Activated T-helper 9 cell treated with anti-CD3 and anti-CD28 coated beads, Interleukin-2, amount 50 U/mL, for 16 hours (primary cell): ENCODE measurements around the gene E4F1.
"Not testable (repeated sequence)": the region's sequence is repeated elsewhere in the genome, so short reads cannot be mapped to it uniquely, and the experiment has no call there.

ENCODE experiments used
- DNase-seq: peaks from one replicate; pipeline ENCODE4 v3.0.0-alpha.2; 2020; ENCODE audit warnings: low read depth

Gene E4F1

DNA sequence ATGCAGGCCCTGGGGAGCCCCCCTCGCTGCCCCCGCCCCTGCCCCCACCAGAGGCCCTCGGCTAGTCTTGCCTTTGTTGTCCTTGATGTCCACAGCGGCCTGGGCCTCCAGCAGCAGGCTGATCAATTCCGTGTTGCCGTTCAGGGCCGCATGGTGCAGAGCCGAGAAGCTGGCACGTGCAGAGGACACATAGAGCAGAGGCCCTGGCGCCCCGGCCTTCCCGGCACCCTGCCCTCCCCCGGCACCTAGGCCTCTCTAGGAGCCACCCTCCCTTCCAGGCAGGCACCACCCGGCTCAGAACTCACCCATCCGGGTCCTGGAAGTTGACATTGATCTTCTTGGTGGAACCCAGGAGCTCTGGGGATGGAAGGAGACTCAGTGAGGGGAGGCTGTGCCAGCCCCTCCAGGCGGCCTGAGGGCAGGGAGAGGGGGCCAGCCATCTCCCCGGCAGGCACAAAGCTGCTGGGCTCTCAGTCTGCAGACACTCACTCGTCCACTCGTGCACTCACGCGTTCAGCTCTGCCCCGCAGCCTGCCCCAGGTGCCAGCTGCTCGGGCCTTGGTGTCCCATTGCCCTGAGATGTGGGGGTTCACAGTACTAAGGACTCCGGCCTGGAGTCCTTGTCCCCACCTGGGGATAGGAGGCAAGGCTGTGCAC, 33.3 kb upstream of the E4F1 start:
- DNase-seq = no peak

DNA sequence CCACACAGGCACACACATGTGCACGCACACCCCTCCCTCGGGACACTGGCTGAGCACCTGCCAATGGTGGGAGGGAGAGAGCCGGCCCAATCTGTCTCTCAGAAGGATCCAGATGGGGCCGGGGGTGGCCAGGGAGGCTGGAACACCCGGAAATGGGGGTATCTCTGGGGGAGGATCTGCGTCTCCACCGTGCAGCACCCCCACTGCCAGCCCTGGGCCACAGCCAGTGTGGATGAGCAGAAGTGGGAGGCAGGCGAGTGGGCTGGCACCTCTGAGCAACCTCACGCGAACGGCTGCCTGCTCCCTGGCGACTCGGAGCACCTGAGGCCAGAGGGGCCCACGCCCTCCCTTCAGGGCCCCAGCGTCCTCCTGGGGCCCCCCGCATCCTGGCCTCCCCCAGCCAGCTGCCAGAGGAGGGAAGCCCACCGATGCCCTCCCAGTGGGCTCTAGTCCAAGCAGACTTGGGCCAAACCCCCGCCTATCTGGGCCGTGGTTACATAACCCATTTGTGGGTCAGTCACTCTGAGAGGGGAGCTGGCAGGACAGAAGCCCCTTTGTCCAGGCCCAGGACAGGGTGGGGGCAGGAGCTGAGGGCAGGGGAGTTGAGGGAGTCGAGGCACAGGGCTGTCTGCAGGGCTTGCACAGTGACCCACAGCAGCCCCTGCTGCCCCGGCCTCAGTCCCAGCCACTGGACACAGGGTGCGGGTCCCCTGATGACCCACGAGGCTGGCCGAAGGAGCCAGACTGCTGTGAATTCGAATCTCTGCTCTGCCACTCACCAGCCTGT, 32.5 kb upstream of the E4F1 start:
- DNase-seq = no peak

DNA sequence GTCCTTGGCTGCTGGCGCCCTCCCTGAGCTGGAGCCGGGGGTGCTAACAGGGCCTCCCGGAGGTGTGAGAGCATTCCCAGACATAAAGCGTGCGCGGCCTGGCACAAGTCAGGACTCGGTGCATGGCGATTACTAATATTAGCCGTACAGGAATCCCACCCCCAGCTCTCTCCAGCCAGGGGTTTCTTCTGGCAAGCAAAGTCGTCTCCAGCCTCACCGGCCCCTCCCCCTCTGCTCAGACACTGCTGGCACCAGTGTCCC, 32.0 kb upstream of the E4F1 start:
- no peak for DNase-seq

DNA sequence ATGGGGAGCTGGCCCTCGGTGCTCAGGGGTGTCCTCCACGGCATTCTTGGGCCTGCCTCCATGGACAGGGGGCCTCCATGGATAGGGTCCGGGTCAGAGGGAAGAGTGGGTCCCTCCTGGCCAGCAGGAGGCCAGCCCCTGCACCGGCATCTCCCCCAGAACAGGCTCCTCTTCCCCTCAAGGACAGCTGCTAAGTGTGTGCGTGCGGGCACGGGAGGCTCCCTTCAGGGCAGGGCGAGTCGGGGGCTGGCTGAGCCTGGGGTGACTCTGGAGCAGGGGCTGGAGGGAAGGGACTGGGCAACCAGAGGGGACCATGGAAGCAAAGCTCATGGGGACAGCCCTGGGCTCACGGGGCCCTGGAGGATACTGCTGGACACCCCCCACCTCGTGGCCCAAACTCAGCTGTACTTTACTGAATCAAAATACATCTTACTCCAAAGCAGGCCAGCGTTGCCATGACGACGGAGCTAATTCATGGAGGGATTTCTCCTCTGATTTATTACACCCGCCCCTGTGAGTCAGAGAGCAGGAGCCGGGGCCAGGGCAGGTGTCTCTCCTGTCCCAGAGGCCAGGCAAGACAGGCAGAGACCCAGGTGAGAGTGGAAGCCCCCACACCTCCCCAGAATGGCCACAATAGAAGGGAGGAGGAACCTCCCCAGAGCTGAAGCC, 29.1 kb upstream of the E4F1 start:
- DNase-seq = no peak

DNA sequence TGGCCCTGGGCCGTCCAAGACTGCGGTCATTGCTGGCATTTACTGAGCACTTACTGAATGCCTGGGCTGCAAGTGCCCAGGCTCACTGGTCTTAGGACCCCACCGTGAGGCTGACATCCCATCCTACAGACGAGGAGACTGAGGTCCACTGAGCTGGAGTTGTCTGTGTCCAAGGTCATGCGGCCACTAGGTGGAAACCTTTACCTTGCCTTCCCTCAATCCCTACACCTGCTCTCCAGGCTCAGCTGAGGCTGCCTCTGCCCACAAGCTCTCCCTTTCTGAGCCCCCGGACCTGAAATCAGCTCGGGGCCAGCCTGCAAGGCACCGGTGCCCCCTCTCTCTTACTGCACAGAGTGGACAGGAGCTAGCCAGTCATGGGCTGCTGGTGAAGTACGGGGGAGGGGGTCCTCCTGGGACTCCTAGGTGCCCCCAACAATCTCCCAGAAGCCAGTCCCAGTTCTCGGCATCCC, 28.5 kb upstream of the E4F1 start:
- peak; percentile 26 for DNase-seq

DNA sequence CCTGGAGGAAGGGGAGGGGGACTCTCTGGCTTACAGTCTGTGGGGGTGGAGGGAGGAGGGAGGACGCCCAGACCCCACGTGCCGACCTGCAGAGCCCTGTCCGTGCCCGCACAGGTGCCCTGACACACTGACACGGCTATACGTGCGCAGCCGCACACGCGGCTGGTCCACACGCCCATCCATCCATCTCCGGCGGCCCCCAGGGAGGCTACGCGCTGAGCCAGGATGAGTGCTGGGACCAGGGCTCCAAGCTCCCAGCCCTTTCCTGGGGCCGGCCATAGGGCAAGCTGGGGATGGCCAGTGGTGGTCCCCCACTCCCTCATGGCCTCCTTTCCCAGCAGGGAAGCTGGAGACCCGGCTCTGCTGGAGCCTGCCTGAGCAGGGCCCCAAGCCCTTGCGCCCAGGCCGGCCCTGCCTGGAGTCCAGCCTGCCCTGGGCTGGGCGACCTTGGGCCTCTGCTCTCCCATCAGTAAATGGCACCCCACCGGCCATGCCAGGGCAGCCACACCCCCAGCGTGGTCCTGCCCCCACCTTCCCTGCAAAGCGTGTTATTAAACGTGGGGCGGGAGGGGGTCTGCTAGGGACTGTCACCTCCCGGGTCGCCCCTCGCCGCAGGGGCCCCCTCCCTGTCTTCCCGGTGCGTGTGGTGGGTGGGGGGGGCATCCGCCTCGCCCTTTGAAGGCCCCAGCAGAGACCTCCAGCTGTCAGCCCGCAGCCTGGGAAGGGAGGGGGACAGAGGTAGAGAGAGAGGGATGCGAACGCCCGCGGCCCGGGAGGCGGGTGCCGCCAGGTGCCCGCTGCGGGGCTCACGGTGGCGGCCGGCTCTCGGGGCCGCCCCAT, 27.8 kb upstream of the E4F1 start:
- no peak for DNase-seq

DNA sequence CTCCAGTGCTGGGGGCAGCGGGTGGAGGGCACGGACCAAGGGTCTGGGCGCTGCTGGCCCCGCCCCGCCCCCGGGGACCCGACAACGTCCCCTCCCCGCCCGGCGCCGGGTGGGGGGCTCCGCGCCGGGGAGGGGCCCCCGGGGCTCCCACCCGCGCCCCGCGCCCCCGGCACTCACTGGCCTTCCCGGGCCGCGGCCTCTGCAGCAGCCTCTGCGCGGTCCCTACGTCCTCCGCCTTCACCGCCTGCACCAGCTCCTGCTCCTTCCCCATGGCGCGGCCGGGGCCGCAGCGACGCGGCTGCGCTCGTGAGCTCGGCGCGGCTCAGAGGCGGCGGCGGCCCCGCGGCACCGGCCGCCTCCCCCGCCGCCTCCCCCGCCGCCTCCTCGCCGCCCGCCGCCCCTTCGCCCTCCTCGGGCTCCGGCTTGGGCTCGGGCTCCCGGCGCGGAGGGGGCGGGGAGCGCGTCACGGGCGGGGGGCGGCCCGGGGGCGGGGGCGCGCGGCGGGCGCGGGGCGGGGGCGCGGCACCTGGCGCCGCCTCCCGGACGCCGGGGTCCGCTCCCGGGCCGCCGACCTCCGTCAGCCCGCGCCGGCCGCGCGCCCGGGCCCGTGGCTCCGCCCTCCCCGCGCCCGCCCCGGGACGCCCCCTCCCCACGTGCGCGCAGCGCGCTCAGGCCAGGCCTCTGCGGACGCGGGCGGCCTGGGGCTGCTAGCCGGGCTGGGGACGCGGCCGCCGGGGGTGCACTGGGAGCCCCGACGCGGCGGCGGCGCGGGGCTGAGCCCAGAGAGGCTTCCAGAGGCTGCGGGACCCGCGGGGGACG, 27.0 kb upstream of the E4F1 start, which contains the start of gene CASKIN1:
Gene CASKIN1 (minus strand): TSS at position 444 of the 819 bp plus-strand sequence. CDS start 173 bp downstream, at position 271.
- no peak for DNase-seq

DNA sequence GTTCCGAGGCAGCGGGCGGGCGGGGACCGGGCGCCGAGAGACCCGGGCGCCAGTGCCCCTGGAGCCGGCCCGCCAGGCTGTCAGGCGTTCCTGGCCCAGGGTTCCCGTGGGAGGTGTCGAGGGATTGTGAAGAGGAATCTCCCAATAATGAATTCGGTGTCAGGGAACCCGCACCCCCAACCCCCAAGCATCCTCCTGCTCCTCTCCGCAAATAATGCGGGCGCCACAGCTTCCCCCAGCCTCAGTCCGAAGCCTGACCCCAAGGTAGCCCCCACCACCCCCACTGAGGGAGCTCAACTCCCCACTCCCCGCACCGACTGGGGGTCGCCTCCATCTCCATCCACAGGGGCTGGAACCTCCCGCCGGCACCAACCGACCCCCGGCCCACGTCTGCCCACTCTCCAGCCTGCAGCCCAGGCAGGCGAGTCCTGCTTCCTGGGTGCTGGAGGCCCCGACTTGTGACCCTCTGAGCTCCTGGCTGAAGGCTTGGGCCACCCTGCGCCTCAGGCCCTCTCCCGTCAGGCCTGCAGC, 26.3 kb upstream of the E4F1 start:
- no peak for DNase-seq

- no peak for DNase-seq
Measured at GRCh38 chr16:2197765-2198164, 25.6 kb upstream of the E4F1 start.

GRCh38 chr16:2198283-2198682, 25.1 kb upstream of the E4F1 start:
- DNase-seq = no peak

GRCh38 chr16:2199095-2199494, 24.3 kb upstream of the E4F1 start:
- DNase-seq = no peak

DNA sequence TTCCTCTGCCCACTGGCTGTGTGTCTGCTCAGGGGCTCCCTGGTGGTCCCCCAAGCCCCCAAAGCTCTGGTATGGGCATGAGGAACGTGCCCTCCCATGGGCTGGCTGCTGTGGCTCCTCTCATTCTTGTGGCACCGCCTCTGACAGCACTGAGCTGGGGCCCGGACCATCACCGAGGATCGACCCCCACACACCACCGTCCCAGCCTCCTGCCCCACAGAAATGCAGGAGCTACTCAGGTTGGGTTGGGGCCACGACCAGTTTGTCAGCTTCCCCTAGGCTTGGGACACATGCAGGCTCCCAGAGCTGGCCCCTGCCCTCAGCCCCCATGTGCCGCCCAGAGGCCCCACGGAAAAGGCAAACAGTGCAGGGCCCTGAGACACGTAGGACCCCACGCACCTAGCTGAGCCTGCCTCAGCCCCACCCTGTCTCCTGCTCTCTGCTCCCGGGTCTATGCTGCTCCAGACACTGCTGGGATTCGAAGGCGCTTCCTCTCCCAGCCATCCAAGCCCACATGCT, 23.7 kb upstream of the E4F1 start:
- no peak for DNase-seq

GRCh38 chr16:2200313-2200712, 23.1 kb upstream of the E4F1 start:
- no peak for DNase-seq

- not testable (repeated sequence) for DNase-seq
Measured at GRCh38 chr16:2203119-2203688, 20.2 kb upstream of the E4F1 start.

DNA sequence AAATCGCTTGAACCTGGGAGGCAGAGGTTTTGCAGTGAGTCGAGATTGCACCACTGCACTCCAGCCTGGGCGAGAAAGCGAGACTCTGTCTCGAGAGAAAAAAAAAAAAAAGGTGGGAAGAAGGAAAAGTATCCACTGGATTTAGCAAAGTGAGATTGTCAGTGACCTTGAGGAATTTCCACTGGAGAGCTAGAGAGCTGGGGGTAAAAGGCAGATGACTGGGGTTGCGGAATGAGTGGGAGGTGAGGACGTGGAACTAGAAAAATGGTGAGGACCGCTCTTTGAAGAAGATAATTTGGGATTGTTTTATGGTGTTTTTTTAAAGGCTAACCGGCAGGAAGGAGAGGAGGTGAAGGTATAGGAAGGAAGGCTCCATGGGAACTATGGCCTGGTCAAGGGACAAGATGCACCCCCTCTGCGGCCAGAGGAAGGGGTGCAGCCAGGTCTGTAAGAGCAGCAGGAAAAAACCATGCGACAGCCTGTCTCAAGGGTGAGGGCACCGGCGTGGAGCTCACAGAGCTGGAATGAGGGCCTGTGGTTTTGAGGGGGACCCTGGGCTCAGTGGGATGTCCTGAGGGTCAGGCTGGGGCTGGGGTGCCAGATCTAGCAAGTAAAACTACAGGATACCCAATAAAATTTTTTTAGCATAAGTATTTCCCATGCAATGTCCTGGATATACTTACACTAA, 18.8 kb upstream of the E4F1 start:
- DNase-seq = no peak

- DNase-seq = peak; percentile 87
Measured at GRCh38 chr16:2205104-2205966, 18.1 kb upstream of the E4F1 start, which contains the start of gene MLST8. MLST8 (plus strand) TSS chr16:2205454; CDS start chr16:2206086, 632 bp downstream.

DNA sequence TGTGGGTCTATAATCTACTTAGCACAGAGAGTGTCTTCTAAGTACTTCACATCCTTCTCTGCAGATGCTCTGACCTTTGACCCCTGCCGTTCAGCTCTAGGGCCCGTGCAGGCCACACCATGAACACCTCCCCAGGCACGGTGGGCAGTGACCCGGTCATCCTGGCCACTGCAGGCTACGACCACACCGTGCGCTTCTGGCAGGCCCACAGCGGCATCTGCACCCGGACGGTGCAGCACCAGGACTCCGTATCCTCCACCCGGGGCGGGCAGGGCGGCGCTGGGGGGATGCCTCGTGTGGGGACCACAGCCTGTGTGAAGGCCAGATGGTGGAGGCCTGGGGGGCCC, 17.5 kb upstream of the E4F1 start:
- no peak for DNase-seq

DNA sequence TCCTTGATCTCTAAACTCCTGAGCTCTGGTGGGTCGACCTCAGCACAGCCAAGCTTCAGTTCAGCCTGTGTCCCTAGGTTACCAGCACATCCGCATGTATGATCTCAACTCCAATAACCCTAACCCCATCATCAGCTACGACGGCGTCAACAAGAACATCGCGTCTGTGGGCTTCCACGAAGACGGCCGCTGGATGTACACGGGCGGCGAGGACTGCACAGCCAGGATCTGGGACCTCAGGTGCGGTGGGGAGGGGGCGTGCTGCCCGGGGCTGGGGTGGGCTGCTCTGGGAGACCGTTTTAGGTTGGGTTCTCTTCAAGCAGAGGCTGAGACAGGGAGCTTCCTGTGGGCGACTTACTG, 17.0 kb upstream of the E4F1 start:
- no peak for DNase-seq
